Measurements from ENCODE around the gene ADAM22.
A peak's percentile ranks its signal among the peaks of the same experiment; 100 is the strongest.
"Not testable (repeated sequence)": the region's sequence is repeated elsewhere in the genome, so short reads cannot be mapped to it uniquely, and the experiment has no call there.

Gene ADAM22

GRCh38 chr7:88111140-88111743 lies 177.2 kb downstream of the ADAM22 start:
- DNase-seq = peak; percentile 37

- DNase-seq = no peak
Observed at GRCh38 chr7:88111954-88112471, 178.0 kb downstream of the ADAM22 start.

- DNase-seq = no peak
Observed at GRCh38 chr7:88115258-88115796, 181.3 kb downstream of the ADAM22 start.

GRCh38 chr7:88115816-88116215 lies 181.8 kb downstream of the ADAM22 start:
- DNase-seq = no peak

- no peak for DNase-seq
Observed at GRCh38 chr7:88116235-88116795, 182.3 kb downstream of the ADAM22 start.

- no peak for DNase-seq
Observed at GRCh38 chr7:88117325-88117724, 183.3 kb downstream of the ADAM22 start.

- no peak for DNase-seq
Observed at GRCh38 chr7:88121335-88121734, 187.3 kb downstream of the ADAM22 start.

- no peak for DNase-seq
Observed at GRCh38 chr7:88127637-88128290, 193.7 kb downstream of the ADAM22 start.

- no peak for DNase-seq
Observed at GRCh38 chr7:88132725-88133124, 198.7 kb downstream of the ADAM22 start.

- DNase-seq = no peak
Observed at GRCh38 chr7:88140947-88141346, 206.9 kb downstream of the ADAM22 start.

GRCh38 chr7:88141479-88141878 lies 207.4 kb downstream of the ADAM22 start:
- no peak for DNase-seq

GRCh38 chr7:88141953-88142352 lies 207.9 kb downstream of the ADAM22 start:
- DNase-seq = no peak

- DNase-seq = no peak
Observed at GRCh38 chr7:88146616-88147015, 212.6 kb downstream of the ADAM22 start.

GRCh38 chr7:88147341-88147740 lies 213.3 kb downstream of the ADAM22 start:
- DNase-seq = no peak

GRCh38 chr7:88147949-88148348 lies 213.9 kb downstream of the ADAM22 start:
- no peak for DNase-seq

GRCh38 chr7:88150033-88150432 lies 216.0 kb downstream of the ADAM22 start:
- no peak for DNase-seq

GRCh38 chr7:88151119-88151790 lies 217.2 kb downstream of the ADAM22 start:
- no peak for DNase-seq

GRCh38 chr7:88153378-88153777 lies 219.3 kb downstream of the ADAM22 start:
- no peak for DNase-seq

GRCh38 chr7:88155756-88156155 lies 221.7 kb downstream of the ADAM22 start:
- no peak for DNase-seq

- no peak for DNase-seq
Observed at GRCh38 chr7:88156356-88156755, 222.3 kb downstream of the ADAM22 start.

GRCh38 chr7:88159741-88160140 lies 225.7 kb downstream of the ADAM22 start:
- DNase-seq = not testable (repeated sequence)

GRCh38 chr7:88165697-88166096 lies 231.6 kb downstream of the ADAM22 start:
- DNase-seq = no peak

- no peak for DNase-seq
Observed at GRCh38 chr7:88167223-88167622, 233.2 kb downstream of the ADAM22 start.
